Nephron (organoid): ENCODE results near the gene EFCAB8.

Source experiments
- H3K27ac Mint-ChIP-seq, 3 experiments: 2 replicates each; pipeline ENCODE4 v1.8.0; 2020; ENCODE audit warnings: mixed read lengths in 3 of 3, mild to moderate bottlenecking in 2 of 3, moderate library complexity in 1 of 3
- H3K27me3 Mint-ChIP-seq: 2 replicates; pipeline ENCODE4 v1.8.0; 2021; ENCODE audit warnings: low read depth, mild to moderate bottlenecking, moderate library complexity, mixed read lengths
- H3K36me3 Mint-ChIP-seq: 2 replicates; pipeline ENCODE4 v1.8.0; 2020; ENCODE audit warnings: low read depth, mixed read lengths
- H3K4me1 Mint-ChIP-seq: 2 replicates; pipeline ENCODE4 v1.8.0; 2020; ENCODE audit warnings: mixed read lengths
- H3K4me3 Mint-ChIP-seq, 3 experiments: 2 replicates each; pipeline ENCODE4 v1.8.0; 2020; ENCODE audit warnings: mild to moderate bottlenecking in 3 of 3, mixed read lengths in 3 of 3, moderate library complexity in 2 of 3
- H3K9me3 Mint-ChIP-seq: 2 replicates; pipeline ENCODE4 v1.8.0; 2020; ENCODE audit warnings: mixed read lengths
- CTCF ChIP-seq, 3 experiments: fragments of 200-600 bp; sonication (generic); IDR thresholded peaks; one replicate each; pipeline ENCODE4 v1.5.0; 2021; ENCODE audit warnings: antibody characterized with exemption in 3 of 3; ENCODE audit not compliant: unreplicated experiment in 3 of 3

Gene EFCAB8

GRCh38 chr20:32918296-32918695, 59.6 kb downstream of the EFCAB8 start:
- H3K27me3 Mint-ChIP-seq, result peaks cover 12% of the 10 kb centered on the region
- no peak for TF ChIP-seq CTCF (IDR thresholded peaks at IDR 0.05; ENCODE audit: unreplicated experiment in 3 of 3)
- no peaks in the 10 kb centered on the region for H3K4me1 Mint-ChIP-seq
- H3K36me3 Mint-ChIP-seq, result no peaks in the 10 kb centered on the region
- no peak overlapping the region for H3K4me3 Mint-ChIP-seq
- peaks cover 10% of the 10 kb centered on the region for H3K9me3 Mint-ChIP-seq
- H3K27ac Mint-ChIP-seq, result no peak overlapping the region

GRCh38 chr20:32918751-32919150, 60.0 kb downstream of the EFCAB8 start:
- peaks cover 10% of the 10 kb centered on the region for H3K9me3 Mint-ChIP-seq
- H3K4me1 Mint-ChIP-seq, result no peaks in the 10 kb centered on the region
- H3K27me3 Mint-ChIP-seq, result peaks cover 12% of the 10 kb centered on the region
- no peak overlapping the region for H3K27ac Mint-ChIP-seq
- H3K4me3 Mint-ChIP-seq, result no peak overlapping the region
- TF ChIP-seq CTCF (IDR thresholded peaks at IDR 0.05; ENCODE audit: unreplicated experiment in 3 of 3), result no peak
- no peaks in the 10 kb centered on the region for H3K36me3 Mint-ChIP-seq

GRCh38 chr20:32920066-32920465, 61.3 kb downstream of the EFCAB8 start:
- TF ChIP-seq CTCF (IDR thresholded peaks at IDR 0.05; ENCODE audit: unreplicated experiment in 3 of 3), result no peak
- Mint-ChIP-seq H3K9me3 (peaks cover 7% of the 10 kb centered on the region), H3K4me3 (no peak overlapping the region), H3K27ac (no peak overlapping the region), H3K4me1 (no peaks in the 10 kb centered on the region), H3K36me3 (no peaks in the 10 kb centered on the region), H3K27me3 (peaks cover 8% of the 10 kb centered on the region)

GRCh38 chr20:32920530-32921298, 62.0 kb downstream of the EFCAB8 start:
- Mint-ChIP-seq H3K9me3 (peaks cover 7% of the 10 kb centered on the region), H3K36me3 (no peaks in the 10 kb centered on the region), H3K4me1 (no peaks in the 10 kb centered on the region), H3K4me3 (no peak overlapping the region), H3K27me3 (peaks cover 13% of the 10 kb centered on the region), H3K27ac (no peak overlapping the region)
- TF ChIP-seq CTCF (IDR thresholded peaks at IDR 0.05; ENCODE audit: unreplicated experiment in 3 of 3), result no peak

GRCh38 chr20:32922466-32922865, 63.7 kb downstream of the EFCAB8 start:
- H3K36me3 Mint-ChIP-seq, result no peaks in the 10 kb centered on the region
- H3K9me3 Mint-ChIP-seq, result no peaks in the 10 kb centered on the region
- no peak overlapping the region for H3K27ac Mint-ChIP-seq
- peaks cover 14% of the 10 kb centered on the region for H3K27me3 Mint-ChIP-seq
- no peak overlapping the region for H3K4me3 Mint-ChIP-seq
- TF ChIP-seq CTCF (IDR thresholded peaks at IDR 0.05; ENCODE audit: unreplicated experiment in 3 of 3), result no peak
- H3K4me1 Mint-ChIP-seq, result no peaks in the 10 kb centered on the region

- H3K9me3 Mint-ChIP-seq, result no peaks in the 10 kb centered on the region
Observed at GRCh38 chr20:32924781-32925180, 66.1 kb downstream of the EFCAB8 start.

More at GRCh38 chr20:32924781-32925180, 66.1 kb downstream of the EFCAB8 start:
- Mint-ChIP-seq H3K36me3 (no peaks in the 10 kb centered on the region), H3K4me1 (no peaks in the 10 kb centered on the region), H3K27me3 (peaks cover 15% of the 10 kb centered on the region), H3K27ac (no peak overlapping the region), H3K4me3 (no peak overlapping the region)
- no peak for TF ChIP-seq CTCF (IDR thresholded peaks at IDR 0.05; ENCODE audit: unreplicated experiment in 3 of 3)
